ENCODE results near the gene LSM10. TPM values are rescaled to one million over a fixed set of nuclear protein-coding genes. Genes with fewer than 3 reads are reported as not detected.

The LSM10 gene
- total and polyA plus RNA-seq, 2 donors (not counting 1 experiment from before 2014, with no cell fraction given) = 19.2 to 33.5 TPM

DNA sequence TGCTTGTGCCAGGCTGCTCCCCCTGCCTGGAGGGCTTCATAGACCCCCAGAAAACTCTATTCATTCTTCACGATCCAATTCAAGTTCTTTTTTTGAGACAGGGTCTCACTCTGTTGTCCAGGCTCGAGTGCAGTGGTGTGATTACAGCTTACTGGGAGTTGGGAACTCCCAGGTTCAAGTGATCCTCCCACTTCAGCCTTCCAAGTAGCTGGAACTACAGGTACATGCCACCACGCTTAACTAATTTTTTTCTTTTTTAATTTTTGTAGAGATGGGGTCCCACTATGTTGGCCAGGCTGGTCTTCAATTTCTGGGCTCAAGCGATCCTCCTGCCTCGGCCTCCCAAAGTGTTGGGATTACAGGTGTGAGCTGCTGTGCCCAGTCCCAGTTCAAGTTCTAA lies 16.3 kb downstream of the LSM10 start:
- Histone ChIP-seq H3K36me3 (ENCODE audit: control insufficient read depth, insufficient read depth, low read length) (peaks cover 3% of the 10 kb centered on the region), H3K4me1 (ENCODE audit: control insufficient read depth, extremely low read depth, insufficient read depth, low read length) (peaks cover 2% of the 10 kb centered on the region), H4K20me1 (ENCODE audit: control insufficient read depth, extremely low read depth, insufficient read depth, low read length) (no peaks in the 10 kb centered on the region), H3K79me2 (ENCODE audit: control insufficient read depth, insufficient read depth, low read length) (peaks cover 67% of the 10 kb centered on the region), H2AFZ (ENCODE audit: low read length) (no peak overlapping the region), H3K9me3 (ENCODE audit: control insufficient read depth, insufficient read depth, low read depth, low read length) (no peaks in the 10 kb centered on the region), H3K27ac (ENCODE audit: insufficient read depth, low read length) (no peak overlapping the region), H3K4me3 (replicated peaks in 1 of 4; ENCODE audit: control extremely low read depth in 1 of 4, insufficient read depth in 1 of 4, low read depth in 3 of 4, low read length in 4 of 4) (no peak overlapping the region), H3K9ac (ENCODE audit: insufficient read depth, low read length) (no peak overlapping the region), H3K4me2 (ENCODE audit: extremely low read depth, insufficient read depth, low read length) (no peak overlapping the region), H3K27me3 (ENCODE audit: control insufficient read depth, insufficient read depth, low read length) (no peaks in the 10 kb centered on the region)
- DNase-seq (ENCODE audit: low read depth in 2 of 2) = no peak
- TF ChIP-seq EZH2 (IDR thresholded peaks at IDR 0.05; ENCODE audit: low read length, missing control alignments) = no peak
- TF ChIP-seq, protein P1, sequence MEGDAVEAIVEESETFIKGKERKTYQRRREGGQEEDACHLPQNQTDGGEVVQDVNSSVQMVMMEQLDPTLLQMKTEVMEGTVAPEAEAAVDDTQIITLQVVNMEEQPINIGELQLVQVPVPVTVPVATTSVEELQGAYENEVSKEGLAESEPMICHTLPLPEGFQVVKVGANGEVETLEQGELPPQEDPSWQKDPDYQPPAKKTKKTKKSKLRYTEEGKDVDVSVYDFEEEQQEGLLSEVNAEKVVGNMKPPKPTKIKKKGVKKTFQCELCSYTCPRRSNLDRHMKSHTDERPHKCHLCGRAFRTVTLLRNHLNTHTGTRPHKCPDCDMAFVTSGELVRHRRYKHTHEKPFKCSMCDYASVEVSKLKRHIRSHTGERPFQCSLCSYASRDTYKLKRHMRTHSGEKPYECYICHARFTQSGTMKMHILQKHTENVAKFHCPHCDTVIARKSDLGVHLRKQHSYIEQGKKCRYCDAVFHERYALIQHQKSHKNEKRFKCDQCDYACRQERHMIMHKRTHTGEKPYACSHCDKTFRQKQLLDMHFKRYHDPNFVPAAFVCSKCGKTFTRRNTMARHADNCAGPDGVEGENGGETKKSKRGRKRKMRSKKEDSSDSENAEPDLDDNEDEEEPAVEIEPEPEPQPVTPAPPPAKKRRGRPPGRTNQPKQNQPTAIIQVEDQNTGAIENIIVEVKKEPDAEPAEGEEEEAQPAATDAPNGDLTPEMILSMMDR (conservative IDR thresholded peaks at IDR 0.05 in 1 of 2, IDR thresholded peaks at IDR 0.05 in 1 of 2; ENCODE audit: low read depth in 1 of 2, low read length in 2 of 2) = no peak

DNA sequence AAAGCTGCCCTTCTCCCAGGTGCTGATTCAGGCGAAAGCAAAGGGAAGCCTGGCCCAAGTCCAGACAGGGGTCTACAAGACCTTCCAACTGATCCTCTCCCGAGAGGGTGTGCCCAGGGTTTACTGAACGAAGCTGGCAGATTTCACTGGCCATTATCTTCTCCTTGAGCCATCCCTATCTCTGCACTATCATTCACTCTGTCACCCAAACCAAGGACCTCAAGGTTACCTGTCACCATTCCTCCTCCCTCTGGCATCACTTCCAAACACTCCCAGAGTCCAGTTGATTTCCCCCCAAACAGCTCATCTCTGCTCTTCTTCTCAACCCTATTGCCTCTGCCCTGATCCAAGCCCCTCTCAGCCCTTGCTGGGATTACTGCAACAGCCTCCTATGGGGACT lies 16.9 kb downstream of the LSM10 start:
- H3K27me3 ChIP-seq (ENCODE audit: control insufficient read depth, insufficient read depth, low read length) = no peaks in the 10 kb centered on the region
- DNase-seq (ENCODE audit: low read depth in 2 of 2) = no peak
- peaks cover 73% of the 10 kb centered on the region for H3K79me2 ChIP-seq (ENCODE audit: control insufficient read depth, insufficient read depth, low read length)
- no peak overlapping the region for H2AFZ ChIP-seq (ENCODE audit: low read length)
- H3K27ac ChIP-seq (ENCODE audit: insufficient read depth, low read length) = no peak overlapping the region
- H3K4me3 ChIP-seq (replicated peaks in 1 of 4; ENCODE audit: control extremely low read depth in 1 of 4, insufficient read depth in 1 of 4, low read depth in 3 of 4, low read length in 4 of 4) = no peak overlapping the region
- H3K36me3 ChIP-seq (ENCODE audit: control insufficient read depth, insufficient read depth, low read length) = peaks cover 6% of the 10 kb centered on the region
- no peak for TF ChIP-seq EZH2 (IDR thresholded peaks at IDR 0.05; ENCODE audit: low read length, missing control alignments)
- TF ChIP-seq, protein P1 (conservative IDR thresholded peaks at IDR 0.05 in 1 of 2, IDR thresholded peaks at IDR 0.05 in 1 of 2; ENCODE audit: low read depth in 1 of 2, low read length in 2 of 2) = no peak
- peaks cover 2% of the 10 kb centered on the region for H3K4me1 ChIP-seq (ENCODE audit: control insufficient read depth, extremely low read depth, insufficient read depth, low read length)
- no peak overlapping the region for H3K9ac ChIP-seq (ENCODE audit: insufficient read depth, low read length)
- no peaks in the 10 kb centered on the region for H3K9me3 ChIP-seq (ENCODE audit: control insufficient read depth, insufficient read depth, low read depth, low read length)
- H4K20me1 ChIP-seq (ENCODE audit: control insufficient read depth, extremely low read depth, insufficient read depth, low read length) = no peaks in the 10 kb centered on the region
- H3K4me2 ChIP-seq (ENCODE audit: extremely low read depth, insufficient read depth, low read length) = no peak overlapping the region

- H3K4me3 ChIP-seq (replicated peaks in 1 of 4; ENCODE audit: control extremely low read depth in 1 of 4, insufficient read depth in 1 of 4, low read depth in 3 of 4, low read length in 4 of 4) = no peak overlapping the region
- peaks cover 2% of the 10 kb centered on the region for H3K4me1 ChIP-seq (ENCODE audit: control insufficient read depth, extremely low read depth, insufficient read depth, low read length)
- no peaks in the 10 kb centered on the region for H3K27me3 ChIP-seq (ENCODE audit: control insufficient read depth, insufficient read depth, low read length)
- no peak overlapping the region for H3K9ac ChIP-seq (ENCODE audit: insufficient read depth, low read length)
- H3K27ac ChIP-seq (ENCODE audit: insufficient read depth, low read length) = no peak overlapping the region
- no peak for TF ChIP-seq EZH2 (IDR thresholded peaks at IDR 0.05; ENCODE audit: low read length, missing control alignments)
- TF ChIP-seq, protein P1 (conservative IDR thresholded peaks at IDR 0.05 in 1 of 2, IDR thresholded peaks at IDR 0.05 in 1 of 2; ENCODE audit: low read depth in 1 of 2, low read length in 2 of 2) = no peak
- peaks cover 72% of the 10 kb centered on the region for H3K79me2 ChIP-seq (ENCODE audit: control insufficient read depth, insufficient read depth, low read length)
- H3K9me3 ChIP-seq (ENCODE audit: control insufficient read depth, insufficient read depth, low read depth, low read length) = no peaks in the 10 kb centered on the region
- peaks cover 6% of the 10 kb centered on the region for H3K36me3 ChIP-seq (ENCODE audit: control insufficient read depth, insufficient read depth, low read length)
- H2AFZ ChIP-seq (ENCODE audit: low read length) = no peak overlapping the region
- no peaks in the 10 kb centered on the region for H4K20me1 ChIP-seq (ENCODE audit: control insufficient read depth, extremely low read depth, insufficient read depth, low read length)
- no peak for DNase-seq (ENCODE audit: low read depth in 2 of 2)
- no peak overlapping the region for H3K4me2 ChIP-seq (ENCODE audit: extremely low read depth, insufficient read depth, low read length)
These were observed 17.5 kb downstream of the LSM10 start for GRCh38 chr1:36380143-36380619.
